Measurements from ENCODE around the gene WWC1. TPM values are rescaled to one million over a fixed set of nuclear protein-coding genes. Genes with fewer than 3 reads are reported as not detected.
"Not testable (repeated sequence)": the region's sequence is repeated elsewhere in the genome, so short reads cannot be mapped to it uniquely, and the experiment has no call there.

The WWC1 gene
- total RNA-seq, 1 donor from 2014 or later = 2.4 TPM

- Mint-ChIP-seq H3K9me3 (no peaks in the 10 kb centered on the region), H3K4me1 (no peaks in the 10 kb centered on the region), H3K27ac (no peak overlapping the region), H3K36me3 (ENCODE audit: low read depth) (no peaks in the 10 kb centered on the region), H3K4me3 (no peak overlapping the region), H3K27me3 (no peaks in the 10 kb centered on the region)
- intact Hi-C loops (cut with micrococcal nuclease) = no loop called here
- DNase-seq = no peak
These were observed 16.6 kb downstream of the WWC1 start for GRCh38 chr5:168307925-168308584.

GRCh38 chr5:168308976-168309598 lies 17.6 kb downstream of the WWC1 start:
- Mint-ChIP-seq H3K4me3 (no peak overlapping the region), H3K4me1 (no peaks in the 10 kb centered on the region), H3K9me3 (no peaks in the 10 kb centered on the region), H3K36me3 (ENCODE audit: low read depth) (no peaks in the 10 kb centered on the region), H3K27ac (no peak overlapping the region), H3K27me3 (no peaks in the 10 kb centered on the region)
- intact Hi-C loops (cut with micrococcal nuclease) = no loop called here
- DNase-seq = no peak

GRCh38 chr5:168310541-168310940 lies 19.1 kb downstream of the WWC1 start:
- intact Hi-C loops (cut with micrococcal nuclease); DNase-seq; H3K36me3 Mint-ChIP-seq (ENCODE audit: low read depth); H3K9me3 Mint-ChIP-seq; H3K27me3 Mint-ChIP-seq; H3K27ac Mint-ChIP-seq; H3K4me3 Mint-ChIP-seq; H3K4me1 Mint-ChIP-seq: not testable (repeated sequence)

GRCh38 chr5:168311061-168311566 lies 19.7 kb downstream of the WWC1 start:
- H3K27ac Mint-ChIP-seq = no peak overlapping the region
- no peaks in the 10 kb centered on the region for H3K9me3 Mint-ChIP-seq
- H3K36me3 Mint-ChIP-seq (ENCODE audit: low read depth) = no peaks in the 10 kb centered on the region
- H3K4me1 Mint-ChIP-seq = no peaks in the 10 kb centered on the region
- no peak overlapping the region for H3K4me3 Mint-ChIP-seq
- no peaks in the 10 kb centered on the region for H3K27me3 Mint-ChIP-seq
- DNase-seq = no peak
- intact Hi-C loops (cut with micrococcal nuclease) = no loop called here

GRCh38 chr5:168312606-168313295 lies 21.3 kb downstream of the WWC1 start:
- Mint-ChIP-seq H3K9me3 (no peaks in the 10 kb centered on the region), H3K27ac (no peak overlapping the region), H3K4me1 (no peaks in the 10 kb centered on the region), H3K27me3 (no peaks in the 10 kb centered on the region), H3K36me3 (ENCODE audit: low read depth) (no peaks in the 10 kb centered on the region), H3K4me3 (no peak overlapping the region)
- no peak for DNase-seq
- intact Hi-C loops (cut with micrococcal nuclease) = no loop called here

GRCh38 chr5:168313596-168314204 lies 22.3 kb downstream of the WWC1 start:
- intact Hi-C loops (cut with micrococcal nuclease) = no loop called here
- Mint-ChIP-seq H3K9me3 (no peaks in the 10 kb centered on the region), H3K36me3 (ENCODE audit: low read depth) (no peaks in the 10 kb centered on the region), H3K27ac (no peak overlapping the region), H3K4me1 (no peaks in the 10 kb centered on the region), H3K4me3 (no peak overlapping the region), H3K27me3 (no peaks in the 10 kb centered on the region)
- DNase-seq = no peak

GRCh38 chr5:168314735-168315411 lies 23.4 kb downstream of the WWC1 start:
- Mint-ChIP-seq H3K4me1 (no peaks in the 10 kb centered on the region), H3K36me3 (ENCODE audit: low read depth) (no peaks in the 10 kb centered on the region), H3K4me3 (no peak overlapping the region), H3K9me3 (no peaks in the 10 kb centered on the region), H3K27ac (no peak overlapping the region), H3K27me3 (no peaks in the 10 kb centered on the region)
- intact Hi-C loops (cut with micrococcal nuclease) = no loop called here
- DNase-seq = no peak

- no peak overlapping the region for H3K27ac Mint-ChIP-seq
- no peaks in the 10 kb centered on the region for H3K9me3 Mint-ChIP-seq
- no peaks in the 10 kb centered on the region for H3K27me3 Mint-ChIP-seq
- H3K4me3 Mint-ChIP-seq = no peak overlapping the region
- no peaks in the 10 kb centered on the region for H3K36me3 Mint-ChIP-seq (ENCODE audit: low read depth)
- H3K4me1 Mint-ChIP-seq = no peaks in the 10 kb centered on the region
- intact Hi-C loops (cut with micrococcal nuclease) = no loop called here
- no peak for DNase-seq
These were observed 24.1 kb downstream of the WWC1 start for GRCh38 chr5:168315416-168316138.

GRCh38 chr5:168316139-168316578 lies 24.7 kb downstream of the WWC1 start:
- DNase-seq = no peak
- Mint-ChIP-seq H3K27ac (no peak overlapping the region), H3K36me3 (ENCODE audit: low read depth) (no peaks in the 10 kb centered on the region), H3K27me3 (no peaks in the 10 kb centered on the region), H3K9me3 (no peaks in the 10 kb centered on the region), H3K4me1 (no peaks in the 10 kb centered on the region), H3K4me3 (no peak overlapping the region)
- intact Hi-C loops (cut with micrococcal nuclease) = no loop called here

GRCh38 chr5:168317096-168317520 lies 25.7 kb downstream of the WWC1 start:
- no peak for DNase-seq
- no peak overlapping the region for H3K4me3 Mint-ChIP-seq
- no peaks in the 10 kb centered on the region for H3K27me3 Mint-ChIP-seq
- no peaks in the 10 kb centered on the region for H3K9me3 Mint-ChIP-seq
- H3K4me1 Mint-ChIP-seq = no peaks in the 10 kb centered on the region
- H3K36me3 Mint-ChIP-seq (ENCODE audit: low read depth) = no peaks in the 10 kb centered on the region
- no peak overlapping the region for H3K27ac Mint-ChIP-seq
- intact Hi-C loops (cut with micrococcal nuclease) = no loop called here

GRCh38 chr5:168317521-168318147 lies 26.2 kb downstream of the WWC1 start:
- no peak overlapping the region for H3K27ac Mint-ChIP-seq
- no peaks in the 10 kb centered on the region for H3K36me3 Mint-ChIP-seq (ENCODE audit: low read depth)

GRCh38 chr5:168318240-168318639 lies 26.8 kb downstream of the WWC1 start:
- intact Hi-C loops (cut with micrococcal nuclease) = no loop called here
- DNase-seq = no peak
- no peak overlapping the region for H3K27ac Mint-ChIP-seq
- H3K36me3 Mint-ChIP-seq (ENCODE audit: low read depth) = no peaks in the 10 kb centered on the region
- no peaks in the 10 kb centered on the region for H3K4me1 Mint-ChIP-seq
- no peaks in the 10 kb centered on the region for H3K9me3 Mint-ChIP-seq
- H3K27me3 Mint-ChIP-seq = no peaks in the 10 kb centered on the region
- H3K4me3 Mint-ChIP-seq = no peak overlapping the region

More at GRCh38 chr5:168317521-168318147, 26.2 kb downstream of the WWC1 start:
- DNase-seq = no peak
- Mint-ChIP-seq H3K27me3 (no peaks in the 10 kb centered on the region), H3K9me3 (no peaks in the 10 kb centered on the region), H3K4me3 (no peak overlapping the region), H3K4me1 (no peaks in the 10 kb centered on the region)
- intact Hi-C loops (cut with micrococcal nuclease) = no loop called here

GRCh38 chr5:168319774-168320173 lies 28.3 kb downstream of the WWC1 start:
- intact Hi-C loops (cut with micrococcal nuclease) = no loop called here

More at GRCh38 chr5:168319774-168320173, 28.3 kb downstream of the WWC1 start:
- Mint-ChIP-seq H3K27me3 (no peaks in the 10 kb centered on the region), H3K4me3 (no peak overlapping the region), H3K27ac (no peak overlapping the region), H3K36me3 (ENCODE audit: low read depth) (no peaks in the 10 kb centered on the region), H3K9me3 (no peaks in the 10 kb centered on the region), H3K4me1 (no peaks in the 10 kb centered on the region)
- DNase-seq = no peak

All from activated CD4-positive, alpha-beta T cell treated with anti-CD3 and anti-CD28 coated beads, Interleukin-2, amount 10 ng/mL, durations not matched to agents 24 days and 14 days (primary cell).